Gastrocnemius medialis (tissue), 4 donors: ENCODE results near the gene CD300LG. TPM values are rescaled to one million over a fixed set of nuclear protein-coding genes. Genes with fewer than 3 reads are reported as not detected.

ENCODE experiments used
- ATAC-seq, 2 donors: fragments of 150-250 bp; one replicate each; pipeline ENCODE4 v1.9.1; 2016
- DNase-seq, 2 donors: peaks; one replicate each; pipeline ENCODE4 v3.0.0-alpha.2; 2019
- H3K27ac ChIP-seq, 4 donors: fragments of 200-600 bp; sonication (generic); 1 replicate in 1 of 4; 2 replicates in 3 of 4; pipeline ENCODE4 v1.5.1; 2016 to 2018; ENCODE audit warnings: mild to moderate bottlenecking in 2 of 4, moderate library complexity in 1 of 4
- H3K27me3 ChIP-seq, 3 donors: fragments of 200-600 bp; sonication (generic) in 2 of 3; 1 replicate in 1 of 3; 2 replicates in 2 of 3; pipeline versions ENCODE4 v1.5.1 to v1.6.0; 2016 to 2019; ENCODE audit warnings: mild to moderate bottlenecking in 1 of 3, moderate library complexity in 1 of 3
- H3K36me3 ChIP-seq, 2 donors: fragments of 200-600 bp; sonication (generic) in 1 of 2; one replicate each; pipeline ENCODE4 v1.5.1; 2017 to 2018
- H3K4me1 ChIP-seq, 2 donors: fragments of 200-600 bp; sonication (generic) in 1 of 2; one replicate each; pipeline ENCODE4 v1.5.1; 2016 to 2017; ENCODE audit warnings: mild to moderate bottlenecking in 2 of 2
- H3K4me3 ChIP-seq, 4 donors: fragments of 200-600 bp; sonication (generic) in 3 of 4; 1 replicate in 1 of 4; 2 replicates in 3 of 4; pipeline ENCODE4 v1.5.1; 2016 to 2019; ENCODE audit warnings: mild to moderate bottlenecking in 2 of 4
- H3K9me3 ChIP-seq, 3 donors: fragments of 200-600 bp; sonication (generic) in 2 of 3; 1 replicate in 1 of 3; 2 replicates in 2 of 3; pipeline ENCODE4 v1.5.1; 2016 to 2019
- CTCF ChIP-seq, 5 experiments: fragments of 450-650 bp in 3 of 5; fragments of 200-600 bp in 2 of 5; sonication (generic) in 2 of 5; IDR thresholded peaks in 4 of 5; conservative IDR thresholded peaks in 1 of 5; 1 replicate in 4 of 5; 2 replicates in 1 of 5; pipeline ENCODE4 v1.5.1; 2016 to 2019; ENCODE audit warnings: antibody characterized with exemption in 5 of 5, mild to moderate bottlenecking in 3 of 5, moderate library complexity in 3 of 5
- POLR2A ChIP-seq, 2 donors: fragments of 450-650 bp; IDR thresholded peaks; one replicate each; pipeline ENCODE4 v1.6.1; 2017; ENCODE audit warnings: antibody characterized with exemption in 2 of 2, mild to moderate bottlenecking in 2 of 2, moderate library complexity in 2 of 2
- in situ Hi-C, 4 donors: fragments of 200-750 bp; cut with MboI; loops; one replicate each; pipeline versions ENCODE4 v1.15.0 to v1.8.0; 2017; ENCODE audit warnings: low sequenced_read_pairs in 4 of 4
- intact Hi-C: fragments of 100-400 bp; cut with DNase I; formaldehyde crosslinking; loops from one replicate; pipeline ENCODE4 v1.15.1; 2023; ENCODE audit warnings: low total_unique reads
- total RNA-seq, 4 donors: library from RNA; depleted of rRNA; stranded (reverse); fragments of >200 nt; gene quantifications; one replicate each; pipeline versions ENCODE4 v1.1.0 to v1.2.3, GENCODE V29; 2016

CD300LG gene
- total RNA-seq, 4 donors from 2014 or later, result 18.4 to 28.2 (median 20.8) TPM

- H3K36me3 ChIP-seq, result no peaks in the 10 kb centered on the region
- H3K4me1 ChIP-seq, result peaks cover 5 to 11% of the 10 kb centered on the region in 2 donors
- ATAC-seq (no peak), DNase-seq (no peak)
- no peak overlapping the region for H3K4me3 ChIP-seq
- H3K27me3 ChIP-seq, result no peaks in the 10 kb centered on the region
- TF ChIP-seq CTCF (IDR thresholded peaks at IDR 0.05 in 4 of 5, conservative IDR thresholded peaks at IDR 0.05 in 1 of 5), result no peak
- no peak for TF ChIP-seq POLR2A (IDR thresholded peaks at IDR 0.05)
- intact Hi-C loops, result no loop called here
- in situ Hi-C loops, result no loop called here
- no peaks in the 10 kb centered on the region for H3K9me3 ChIP-seq
- H3K27ac ChIP-seq, result no peak overlapping the region
Measured at GRCh38 chr17:43881181-43881580, 34.2 kb downstream of the CD300LG start.

DNA sequence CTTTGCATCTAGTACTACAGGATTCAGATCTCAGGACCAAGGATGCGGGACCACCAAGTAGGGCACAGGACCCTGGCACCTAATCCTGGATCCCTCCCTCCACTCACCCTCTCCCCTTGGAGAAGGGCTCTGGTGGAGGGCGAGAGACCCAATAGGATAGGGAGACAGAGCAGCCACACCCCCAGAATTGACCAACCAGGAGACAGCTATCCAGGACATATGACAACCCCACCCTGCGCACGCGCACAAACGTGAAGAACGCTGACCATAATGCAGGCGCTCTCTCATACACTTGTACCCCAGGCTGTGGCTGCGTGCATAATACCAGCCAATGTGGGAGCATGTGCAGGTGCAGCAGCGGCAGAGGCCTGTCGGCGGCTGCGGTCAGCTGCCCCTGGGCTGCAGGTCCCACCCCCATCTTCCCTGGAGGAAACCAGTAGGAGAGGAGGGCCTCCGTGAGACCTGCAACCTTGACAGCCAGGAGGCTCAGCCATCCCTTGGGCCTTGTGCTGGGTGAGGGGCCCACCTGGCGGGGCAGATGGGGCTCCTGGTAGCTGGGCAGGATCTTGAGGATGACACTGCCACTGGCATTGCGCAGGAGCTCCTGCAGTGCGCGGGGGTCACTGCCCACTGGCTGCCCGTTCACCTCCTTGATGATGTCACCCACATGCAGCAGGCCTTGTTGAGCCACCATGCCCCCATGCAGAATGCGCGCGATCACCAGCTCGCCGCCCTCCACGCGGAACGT lies 35.0 kb downstream of the CD300LG start:
- Histone ChIP-seq H3K4me3 (no peak overlapping the region), H3K36me3 (no peaks in the 10 kb centered on the region), H3K27me3 (no peaks in the 10 kb centered on the region), H3K9me3 (no peaks in the 10 kb centered on the region), H3K27ac (no peak overlapping the region), H3K4me1 (peaks cover 5 to 11% of the 10 kb centered on the region in 2 donors)
- DNase-seq (no peak), ATAC-seq (no peak)
- in situ Hi-C loops, result no loop called here
- intact Hi-C loops, result no loop called here
- TF ChIP-seq POLR2A (IDR thresholded peaks at IDR 0.05) (no peak), CTCF (IDR thresholded peaks at IDR 0.05 in 4 of 5, conservative IDR thresholded peaks at IDR 0.05 in 1 of 5) (no peak)

- H3K4me3 ChIP-seq, result no peak overlapping the region
- TF ChIP-seq CTCF (IDR thresholded peaks at IDR 0.05 in 4 of 5, conservative IDR thresholded peaks at IDR 0.05 in 1 of 5) (no peak), POLR2A (IDR thresholded peaks at IDR 0.05) (no peak)
- ATAC-seq, result no peak
- intact Hi-C loops, result no loop called here
- peaks cover 5 to 11% of the 10 kb centered on the region in 2 donors for H3K4me1 ChIP-seq
- H3K9me3 ChIP-seq, result no peaks in the 10 kb centered on the region
- H3K27ac ChIP-seq, result no peak overlapping the region
- in situ Hi-C loops, result no loop called here
- no peaks in the 10 kb centered on the region for H3K36me3 ChIP-seq
- no peaks in the 10 kb centered on the region for H3K27me3 ChIP-seq
- DNase-seq, result no peak
Measured at GRCh38 chr17:43882761-43883415, 35.9 kb downstream of the CD300LG start.

DNA sequence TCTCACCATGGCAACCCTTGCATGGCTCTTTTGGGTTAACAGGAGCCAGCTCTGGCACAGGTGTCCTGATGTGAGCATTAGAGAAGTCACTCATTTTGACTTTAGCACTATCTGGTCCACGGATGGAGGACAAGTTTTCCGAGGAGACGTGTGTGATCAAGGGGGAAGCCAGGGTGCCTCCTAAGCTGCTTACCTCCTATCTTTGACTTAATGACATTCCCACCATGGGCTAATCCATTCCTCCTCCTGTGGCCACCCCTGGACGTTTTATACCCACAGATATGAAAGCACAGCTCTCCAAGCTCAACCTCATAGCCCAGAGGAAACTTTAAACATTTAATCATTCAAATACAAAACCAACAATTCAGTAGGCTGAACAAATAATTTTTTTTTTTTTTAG lies 41.6 kb downstream of the CD300LG start:
- intact Hi-C loops, result no loop called here
- in situ Hi-C loops, result no loop called here
- no peaks in the 10 kb centered on the region for H3K9me3 ChIP-seq

More for the DNA sequence above, 41.6 kb downstream of the CD300LG start:
- ATAC-seq, result no peak
- Histone ChIP-seq H3K36me3 (no peaks in the 10 kb centered on the region), H3K4me1 (no peaks in the 10 kb centered on the region), H3K4me3 (no peak overlapping the region), H3K27ac (no peak overlapping the region), H3K27me3 (no peaks in the 10 kb centered on the region)
- no peak for TF ChIP-seq POLR2A (IDR thresholded peaks at IDR 0.05)
- no peak for TF ChIP-seq CTCF (IDR thresholded peaks at IDR 0.05 in 4 of 5, conservative IDR thresholded peaks at IDR 0.05 in 1 of 5)
- DNase-seq, result no peak
